Ramos (cell line): Measurements from ENCODE around the gene TSPAN4.

Experiments used
- in situ Hi-C: fragments of 300-500 bp; cut with MboI; formaldehyde crosslinking; loops from one replicate; pipeline ENCODE4 v1.14.3; 2022; ENCODE audit warnings: low sequenced_read_pairs; ENCODE audit not compliant: unreplicated experiment

TSPAN4 gene

DNA sequence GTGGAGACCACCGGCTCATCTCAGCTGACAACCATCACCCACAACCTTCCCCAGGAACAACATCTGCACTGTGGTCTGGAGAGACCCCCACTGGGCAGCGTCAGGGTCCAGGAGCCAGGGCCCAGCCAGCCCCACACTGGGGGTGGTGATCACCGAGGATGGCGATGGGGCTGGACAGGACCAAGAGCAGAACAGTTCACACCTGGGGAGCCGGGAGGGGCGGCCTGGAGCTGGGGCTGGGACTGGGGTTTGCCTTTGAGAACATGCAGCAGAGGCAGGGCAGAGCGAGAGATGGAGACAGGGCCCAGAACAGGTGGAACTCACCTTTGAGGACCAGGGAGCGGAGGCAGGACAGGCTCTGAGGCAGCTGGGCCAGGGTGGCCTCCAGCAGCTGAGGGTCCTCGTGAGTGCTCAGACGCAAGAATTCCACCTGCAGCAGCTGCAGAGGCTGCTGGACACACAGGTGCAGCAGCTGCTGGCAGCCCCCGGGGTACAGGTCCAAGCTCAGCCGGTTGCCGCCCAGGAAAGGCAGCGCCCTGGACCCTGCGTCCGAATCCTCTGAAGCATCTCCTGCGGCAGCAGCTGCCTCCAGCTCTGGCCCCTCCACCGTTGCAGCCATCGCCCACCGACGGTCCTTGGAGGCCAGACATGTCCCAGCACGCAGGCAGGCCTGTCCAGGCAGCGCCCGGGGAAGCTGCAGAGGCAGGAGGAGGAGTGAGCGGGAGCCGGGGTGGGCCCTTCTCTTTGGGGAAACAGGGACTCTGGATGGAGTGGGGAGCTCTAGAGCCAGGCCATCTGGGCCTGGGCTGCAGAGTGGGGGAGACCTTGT is 38.7 kb upstream of the TSPAN4 start:
- in situ Hi-C loops, result loop anchor here (25.0 kb wide), 1 partner anchor 1583 kb away; the partner anchor contains the start of gene CD81

DNA sequence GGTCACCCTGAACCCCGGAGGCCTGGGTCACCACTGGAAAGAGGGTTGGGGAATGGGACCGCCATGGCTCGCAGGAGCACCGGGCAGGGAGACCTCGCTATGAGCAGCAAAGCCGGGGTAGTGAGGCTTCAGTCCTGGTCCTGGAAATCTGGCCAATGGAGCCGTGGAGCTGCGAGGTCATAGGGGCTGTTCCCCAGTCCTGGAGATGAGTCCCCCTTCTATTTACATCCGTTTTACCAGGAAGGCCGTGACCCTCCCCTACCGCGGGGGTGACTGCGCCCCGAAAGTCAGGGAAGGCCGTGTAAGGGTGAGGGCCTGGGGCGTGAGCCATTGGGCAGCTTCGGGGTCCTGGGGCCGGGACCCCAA is 38.1 kb upstream of the TSPAN4 start:
- in situ Hi-C loops, result loop anchor here (25.0 kb wide), 1 partner anchor 1583 kb away; the partner anchor contains the start of gene CD81

- in situ Hi-C loops, result loop anchor here (25.0 kb wide), 1 partner anchor 1579 kb away; the partner anchor contains the start of gene CD81
Measured at GRCh38 chr11:808427-809286, 34.0 kb upstream of the TSPAN4 start.

GRCh38 chr11:809287-810039 is 33.2 kb upstream of the TSPAN4 start, which contains the start of gene RPLP2:
RPLP2 (plus strand) TSS chr11:809967; CDS start chr11:810235, 268 bp downstream.
- in situ Hi-C loops, result loop anchor here (25.0 kb wide), 1 partner anchor 1578 kb away; the partner anchor contains the start of gene CD81

- in situ Hi-C loops, result loop anchor here (25.0 kb wide), 1 partner anchor 1577 kb away; the partner anchor contains the start of gene CD81
Measured at GRCh38 chr11:810040-810567, 32.5 kb upstream of the TSPAN4 start.

DNA sequence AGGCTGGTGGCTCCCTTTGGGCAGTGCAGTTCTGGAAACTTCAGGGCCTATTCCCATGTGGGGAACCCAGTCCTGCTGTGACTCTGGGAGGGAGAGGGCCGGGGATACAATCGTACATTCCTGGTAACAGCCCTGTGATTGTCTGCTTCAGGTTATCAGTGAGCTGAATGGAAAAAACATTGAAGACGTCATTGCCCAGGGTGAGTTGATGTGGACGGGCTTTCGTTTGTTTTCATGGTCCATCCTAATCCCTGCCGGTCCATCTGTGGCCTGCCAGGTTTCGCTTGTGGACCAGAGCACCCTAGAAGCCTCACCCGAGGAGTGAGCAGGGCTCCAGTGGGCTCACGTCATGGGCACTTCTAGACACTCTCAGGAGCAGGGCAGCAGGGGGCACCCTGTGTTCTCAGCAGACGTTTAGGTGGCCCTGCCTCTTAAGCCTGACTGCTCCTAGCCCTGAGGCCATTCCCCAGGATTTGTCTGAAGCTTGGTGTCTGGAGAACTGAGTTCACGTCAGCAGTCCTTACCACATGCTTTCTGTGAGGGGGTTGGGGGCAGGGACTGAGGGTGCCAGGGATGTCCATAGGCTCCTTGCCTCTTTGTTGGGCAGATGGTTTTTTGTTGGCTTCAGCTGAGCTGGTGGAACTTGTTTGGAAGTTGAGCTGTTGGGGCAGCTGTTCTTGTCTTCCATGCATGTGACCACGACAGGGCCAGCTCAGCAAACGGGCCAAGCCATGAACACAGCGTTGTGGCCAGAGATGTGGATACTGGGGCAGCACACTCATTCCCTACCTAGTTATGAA is 31.0 kb upstream of the TSPAN4 start:
- in situ Hi-C loops, result loop anchor here (25.0 kb wide), 1 partner anchor 1576 kb away; the partner anchor contains the start of gene CD81

DNA sequence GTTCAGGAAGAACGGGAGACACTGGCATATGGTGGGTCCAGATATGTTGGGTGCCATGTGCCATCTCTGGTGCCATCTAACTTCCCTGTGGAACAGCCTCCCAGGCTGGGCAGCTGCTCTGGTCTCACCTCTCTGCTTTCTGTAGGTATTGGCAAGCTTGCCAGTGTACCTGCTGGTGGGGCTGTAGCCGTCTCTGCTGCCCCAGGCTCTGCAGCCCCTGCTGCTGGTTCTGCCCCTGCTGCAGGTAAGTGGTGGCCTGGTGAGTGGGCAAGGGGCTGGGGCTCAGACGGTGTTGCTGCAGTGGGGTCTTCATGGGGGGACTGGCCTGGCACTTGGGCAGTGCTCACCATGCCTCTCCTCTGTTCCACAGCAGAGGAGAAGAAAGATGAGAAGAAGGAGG is 30.3 kb upstream of the TSPAN4 start:
- in situ Hi-C loops, result loop anchor here (25.0 kb wide), 1 partner anchor 1575 kb away; the partner anchor contains the start of gene CD81

DNA sequence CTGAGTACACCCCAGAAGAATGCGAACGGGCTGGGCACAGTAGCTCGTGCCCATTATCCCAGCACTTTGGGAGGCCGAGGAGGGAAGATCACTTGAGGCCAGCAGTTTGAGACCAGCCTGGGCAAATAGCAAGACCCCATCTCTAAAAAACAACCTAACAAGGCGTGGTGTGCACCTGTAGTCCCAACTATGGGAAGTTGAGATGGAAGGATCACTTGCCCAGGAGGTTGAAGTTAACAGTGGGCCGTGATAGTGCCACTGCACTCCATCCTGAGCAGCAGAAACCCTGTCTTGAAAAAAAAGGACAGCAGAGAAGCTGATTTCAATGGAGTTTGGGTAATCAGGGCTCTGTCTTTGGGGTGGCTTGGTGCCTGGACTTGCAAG is 29.6 kb upstream of the TSPAN4 start:
- in situ Hi-C loops, result loop anchor here (25.0 kb wide), 1 partner anchor 1574 kb away; the partner anchor contains the start of gene CD81

DNA sequence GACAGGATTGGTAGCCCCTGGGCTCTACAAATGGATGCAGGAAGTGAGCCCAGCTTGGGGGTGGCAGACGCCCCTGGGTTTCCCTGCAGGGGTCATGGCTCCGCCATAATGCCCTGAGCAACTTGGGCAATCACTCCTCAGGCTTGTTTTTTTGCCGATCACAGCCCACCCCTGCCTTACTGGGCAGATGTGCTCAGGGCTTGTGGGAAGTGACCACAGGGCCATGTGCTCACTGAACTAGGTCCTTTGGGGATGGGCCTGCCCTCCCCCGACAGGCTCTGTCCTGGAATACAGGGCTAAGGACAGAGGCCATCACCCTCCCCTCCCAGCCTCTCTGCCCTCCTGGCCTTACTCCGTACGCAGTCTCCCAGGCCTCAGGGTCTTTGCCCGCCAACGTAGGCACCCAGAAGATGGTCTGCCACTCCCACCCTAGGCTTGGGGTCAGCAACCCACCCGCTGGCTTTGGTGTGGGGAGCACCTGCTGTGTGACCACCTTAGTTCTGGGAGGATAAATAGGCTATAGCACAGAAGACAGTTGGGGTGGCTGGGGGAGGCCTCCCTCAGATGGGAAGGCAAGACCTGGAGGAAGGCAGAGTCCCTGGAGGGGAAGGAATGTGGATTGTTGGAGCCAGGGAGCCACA is 29.1 kb upstream of the TSPAN4 start:
- in situ Hi-C loops, result loop anchor here (25.0 kb wide), 1 partner anchor 1574 kb away; the partner anchor contains the start of gene CD81

DNA sequence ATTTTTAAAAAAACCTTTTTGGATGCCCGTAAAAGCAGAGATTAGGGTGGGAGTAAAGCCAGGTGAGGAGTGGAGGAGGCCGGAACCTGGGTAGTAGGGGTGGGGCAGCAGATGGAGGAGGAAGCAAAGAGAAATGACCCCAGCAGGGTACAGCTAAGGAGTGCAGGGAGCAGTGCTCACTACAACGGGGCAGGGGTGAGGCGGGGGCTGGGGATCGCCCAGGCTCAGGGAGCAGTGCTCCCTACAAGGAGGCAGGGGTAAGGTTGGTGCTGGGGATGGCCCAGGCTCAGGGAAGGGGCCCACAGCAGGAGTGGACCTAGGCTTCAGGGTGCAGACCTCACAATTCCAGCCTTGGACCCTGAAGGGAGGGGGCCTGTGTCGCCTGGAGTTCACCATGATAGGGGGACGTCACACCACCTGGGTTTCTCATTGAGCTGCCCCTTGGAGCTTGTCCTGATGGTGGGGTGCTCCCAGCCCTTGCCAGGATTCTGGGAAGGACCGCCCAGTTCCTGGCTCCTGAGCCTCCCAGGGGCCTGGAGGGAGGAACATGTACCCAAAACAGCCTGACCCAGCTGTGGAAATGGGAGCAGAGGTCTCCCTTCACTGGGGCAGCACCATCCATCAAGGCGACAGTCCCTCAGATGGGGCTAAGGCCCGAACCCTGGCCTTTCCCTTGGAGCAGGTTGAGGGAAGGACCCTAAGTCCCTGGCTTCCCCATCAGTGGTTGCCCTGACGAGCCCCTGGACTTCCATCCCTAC is 26.8 kb upstream of the TSPAN4 start:
- in situ Hi-C loops, result loop anchor here (25.0 kb wide), 1 partner anchor 1571 kb away; the partner anchor contains the start of gene CD81

GRCh38 chr11:816433-816779 is 26.2 kb upstream of the TSPAN4 start:
- in situ Hi-C loops, result loop anchor here (25.0 kb wide), 1 partner anchor 1571 kb away; the partner anchor contains the start of gene CD81

DNA sequence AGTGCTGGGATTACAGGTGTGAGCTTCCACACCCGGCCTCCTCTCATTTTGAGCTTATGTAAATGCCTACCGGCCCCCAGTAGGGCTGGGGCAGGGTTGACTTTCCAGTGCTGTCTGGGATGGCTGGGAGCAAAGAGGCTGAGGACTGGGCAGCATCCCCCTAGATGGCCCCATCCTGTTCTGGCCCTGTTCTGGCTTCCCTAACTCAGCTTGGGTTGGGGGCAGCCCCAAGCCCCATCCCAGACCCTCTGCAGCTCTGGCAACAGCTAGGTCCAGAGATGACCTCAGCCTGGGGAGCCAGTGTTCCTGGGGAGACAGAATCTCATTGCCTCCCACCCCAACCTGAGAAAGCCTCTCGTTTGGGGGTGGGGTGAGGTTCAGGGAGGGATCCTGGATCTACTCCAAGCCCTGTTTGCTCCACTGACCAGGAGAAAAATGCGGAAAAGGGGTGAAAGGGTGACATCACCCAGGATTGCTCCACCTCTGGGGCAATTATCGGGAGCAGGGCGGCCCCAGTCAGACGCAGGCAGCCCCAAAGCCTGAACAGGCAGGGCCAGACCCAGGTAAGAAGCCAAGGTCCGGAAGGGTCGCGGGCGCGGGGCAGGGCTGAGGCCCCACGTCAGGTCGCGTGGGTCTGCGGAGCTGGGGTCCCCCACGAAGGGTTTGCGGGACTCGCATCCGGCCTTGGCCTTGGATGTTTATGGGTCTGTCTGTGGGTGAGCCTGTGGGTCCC is 24.1 kb upstream of the TSPAN4 start, which contains the start of gene PNPLA2:
PNPLA2 (plus strand) TSS at position 519 of the 733 bp plus-strand sequence. CDS start 805 bp downstream, outside the sequence.
- in situ Hi-C loops, result loop anchor here (25.0 kb wide), 1 partner anchor 1569 kb away; the partner anchor contains the start of gene CD81

GRCh38 chr11:819129-819931 is 23.3 kb upstream of the TSPAN4 start:
- in situ Hi-C loops, result loop anchor here (25.0 kb wide), 1 partner anchor 1568 kb away; the partner anchor contains the start of gene CD81

DNA sequence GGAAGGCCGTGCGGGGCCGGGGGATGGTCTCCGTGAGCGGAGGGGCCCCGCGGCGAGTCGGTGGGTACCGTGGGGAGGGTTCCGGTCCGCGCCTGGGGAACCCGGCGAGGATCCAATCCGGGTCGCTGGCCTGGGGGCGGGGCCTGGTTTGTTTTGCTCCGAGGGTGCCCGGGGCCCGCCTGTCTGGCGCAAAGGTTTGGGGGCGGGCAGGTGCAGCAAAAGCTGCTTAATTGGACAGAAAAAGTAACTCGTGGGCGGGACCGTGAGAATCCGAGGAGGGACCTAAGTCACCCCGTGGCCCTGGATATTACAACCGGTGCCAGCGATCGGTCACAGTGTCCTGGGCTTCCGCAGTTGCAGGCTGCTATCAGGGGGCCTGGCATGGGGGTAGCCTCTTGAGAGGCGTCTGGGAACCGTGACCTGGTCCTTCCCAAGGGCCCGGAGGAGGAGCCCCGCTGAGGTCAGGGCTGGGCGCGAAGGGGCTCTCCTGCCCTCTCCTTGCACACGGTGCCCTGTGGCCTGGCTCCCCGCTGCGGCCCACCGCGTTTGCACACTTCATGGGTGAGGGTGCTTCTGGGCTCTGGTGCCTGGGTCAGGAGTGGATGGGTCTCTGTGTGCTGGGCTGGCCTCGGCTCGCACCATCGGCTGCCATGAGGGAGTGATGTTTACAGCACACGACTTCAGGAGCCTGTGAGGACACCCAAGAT is 22.6 kb upstream of the TSPAN4 start:
- in situ Hi-C loops, result loop anchor here (25.0 kb wide), 1 partner anchor 1567 kb away; the partner anchor contains the start of gene CD81
